ENCODE results near the gene CCL4. TPM values are rescaled to one million over a fixed set of nuclear protein-coding genes. Genes with fewer than 3 reads are reported as not detected.
A peak's percentile ranks its signal among the peaks of the same experiment; 100 is the strongest.

The CCL4 gene
- total RNA-seq, 1 donor from 2014 or later, result 0.40 TPM

DNA sequence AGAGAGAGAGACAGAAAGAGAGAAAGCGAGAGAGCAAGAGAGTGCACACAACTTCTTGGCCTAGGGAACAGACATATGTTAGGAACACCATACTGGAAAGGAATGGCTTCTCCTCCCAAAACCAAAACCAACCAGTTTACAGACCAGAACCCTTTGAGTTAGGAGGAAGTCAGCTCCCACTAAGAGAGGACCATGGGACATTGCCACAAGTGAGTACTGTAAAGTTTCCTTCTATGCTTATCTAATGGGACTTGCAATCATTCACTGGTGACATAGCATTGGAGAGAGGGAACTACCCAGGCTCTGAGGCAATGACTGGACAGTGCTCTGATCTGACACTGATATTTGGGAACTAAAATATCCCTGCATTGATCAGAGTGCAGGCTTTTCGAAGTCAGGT lies 40.4 kb downstream of the CCL4 start:
- no peak for DNase-seq (ENCODE audit: low read depth)
- H3K4me3 ChIP-seq (ENCODE audit: low read depth, low read length), result no peak overlapping the region
- TF ChIP-seq, protein P1, sequence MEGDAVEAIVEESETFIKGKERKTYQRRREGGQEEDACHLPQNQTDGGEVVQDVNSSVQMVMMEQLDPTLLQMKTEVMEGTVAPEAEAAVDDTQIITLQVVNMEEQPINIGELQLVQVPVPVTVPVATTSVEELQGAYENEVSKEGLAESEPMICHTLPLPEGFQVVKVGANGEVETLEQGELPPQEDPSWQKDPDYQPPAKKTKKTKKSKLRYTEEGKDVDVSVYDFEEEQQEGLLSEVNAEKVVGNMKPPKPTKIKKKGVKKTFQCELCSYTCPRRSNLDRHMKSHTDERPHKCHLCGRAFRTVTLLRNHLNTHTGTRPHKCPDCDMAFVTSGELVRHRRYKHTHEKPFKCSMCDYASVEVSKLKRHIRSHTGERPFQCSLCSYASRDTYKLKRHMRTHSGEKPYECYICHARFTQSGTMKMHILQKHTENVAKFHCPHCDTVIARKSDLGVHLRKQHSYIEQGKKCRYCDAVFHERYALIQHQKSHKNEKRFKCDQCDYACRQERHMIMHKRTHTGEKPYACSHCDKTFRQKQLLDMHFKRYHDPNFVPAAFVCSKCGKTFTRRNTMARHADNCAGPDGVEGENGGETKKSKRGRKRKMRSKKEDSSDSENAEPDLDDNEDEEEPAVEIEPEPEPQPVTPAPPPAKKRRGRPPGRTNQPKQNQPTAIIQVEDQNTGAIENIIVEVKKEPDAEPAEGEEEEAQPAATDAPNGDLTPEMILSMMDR (conservative IDR thresholded peaks at IDR 0.05; ENCODE audit: low read depth, low read length), result no peak

DNA sequence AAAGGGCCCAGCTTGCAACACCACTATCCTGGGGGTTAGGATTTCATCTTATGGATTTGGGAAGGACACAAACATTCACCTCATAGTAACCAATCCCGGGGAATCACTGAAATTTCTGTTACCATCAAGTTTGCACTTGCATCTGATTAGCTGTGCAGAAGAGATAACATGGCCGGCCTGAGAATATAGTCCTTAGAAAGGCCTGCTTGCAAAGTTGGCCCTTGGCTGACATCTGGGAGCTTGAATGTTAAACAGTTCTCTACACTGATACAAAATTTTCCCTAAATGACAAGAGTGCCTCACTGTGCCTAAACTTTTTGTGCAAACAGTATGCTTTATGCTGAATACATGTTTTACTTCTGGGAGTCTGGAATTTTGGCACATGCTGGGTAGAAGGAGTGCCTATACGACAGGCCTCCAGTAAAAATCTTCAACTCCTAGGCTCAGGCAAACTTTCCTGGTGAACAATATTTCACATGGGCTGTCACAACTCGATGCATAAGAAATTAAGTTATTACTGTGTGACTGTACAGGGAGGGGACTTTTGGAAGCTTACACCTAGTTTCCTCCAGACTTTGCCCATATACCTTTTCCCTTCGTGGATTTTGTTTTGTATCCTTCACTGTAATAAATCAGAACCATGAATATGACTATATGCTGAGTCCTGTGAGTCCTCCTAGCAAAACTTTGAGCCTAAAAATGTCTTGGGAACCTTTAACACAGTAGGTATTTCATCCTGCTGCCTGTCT lies 41.5 kb downstream of the CCL4 start:
- TF ChIP-seq, protein P1 (conservative IDR thresholded peaks at IDR 0.05; ENCODE audit: low read depth, low read length), result no peak
- no peak for DNase-seq (ENCODE audit: low read depth)
- no peak overlapping the region for H3K4me3 ChIP-seq (ENCODE audit: low read depth, low read length)

DNA sequence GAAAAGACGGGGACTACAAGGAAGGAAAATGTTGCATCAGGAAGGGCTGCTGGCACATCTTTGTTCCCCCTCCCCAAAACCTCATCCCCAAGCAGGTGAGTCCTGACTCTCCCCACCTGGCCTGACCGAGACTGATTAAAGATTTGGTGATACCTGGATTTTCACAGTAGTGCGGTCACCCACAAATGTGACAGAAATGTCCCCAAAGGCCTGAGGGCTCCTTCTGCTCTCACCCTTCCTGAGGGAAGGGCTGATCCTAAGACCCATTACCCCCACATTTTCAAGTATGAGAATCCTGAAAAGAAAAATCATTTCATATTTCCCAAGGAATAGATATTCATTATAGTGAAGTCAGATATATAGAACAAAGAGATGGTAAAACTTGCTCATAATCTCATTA lies 44.0 kb downstream of the CCL4 start:
- no peak overlapping the region for H3K4me3 ChIP-seq (ENCODE audit: low read depth, low read length)
- TF ChIP-seq, protein P1 (conservative IDR thresholded peaks at IDR 0.05; ENCODE audit: low read depth, low read length), result no peak
- no peak for DNase-seq (ENCODE audit: low read depth)

DNA sequence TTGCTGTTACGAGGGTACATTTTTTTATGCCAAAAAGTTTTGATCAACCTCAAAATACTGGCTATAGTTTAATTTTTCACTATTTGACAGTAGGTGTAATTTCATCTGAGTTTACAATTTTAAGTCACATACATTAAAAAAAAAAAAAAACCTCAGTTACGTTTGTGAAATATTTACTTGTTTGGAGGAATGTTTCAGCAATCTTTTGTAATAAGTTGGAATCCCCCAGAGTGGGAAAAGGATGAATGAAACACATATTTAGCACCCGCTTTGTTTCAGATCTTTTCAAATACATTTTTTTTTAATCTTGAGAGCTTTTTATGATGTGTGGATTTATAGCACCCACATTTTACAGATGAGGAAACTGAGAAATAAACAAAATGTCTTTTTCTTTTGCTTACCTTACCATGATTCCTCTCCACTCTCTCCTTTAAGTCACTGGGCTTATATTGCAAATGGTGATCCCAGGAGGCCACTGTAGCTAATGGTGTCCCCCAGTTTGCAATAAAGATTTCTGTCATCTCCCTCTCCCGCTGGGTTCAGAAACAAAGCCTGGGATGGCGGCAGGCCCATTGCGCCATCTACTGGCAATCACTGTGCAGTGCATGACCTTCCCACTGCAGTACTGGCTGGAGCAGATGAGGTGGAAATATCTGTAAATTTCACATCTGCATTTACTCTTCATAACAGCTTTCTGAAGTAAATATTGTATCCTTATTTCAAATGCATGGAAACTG lies 45.1 kb downstream of the CCL4 start:
- H3K4me3 ChIP-seq (ENCODE audit: low read depth, low read length), result no peak overlapping the region
- TF ChIP-seq, protein P1 (conservative IDR thresholded peaks at IDR 0.05; ENCODE audit: low read depth, low read length), result peak; percentile 100
- peak; percentile 16 for DNase-seq (ENCODE audit: low read depth)

DNA sequence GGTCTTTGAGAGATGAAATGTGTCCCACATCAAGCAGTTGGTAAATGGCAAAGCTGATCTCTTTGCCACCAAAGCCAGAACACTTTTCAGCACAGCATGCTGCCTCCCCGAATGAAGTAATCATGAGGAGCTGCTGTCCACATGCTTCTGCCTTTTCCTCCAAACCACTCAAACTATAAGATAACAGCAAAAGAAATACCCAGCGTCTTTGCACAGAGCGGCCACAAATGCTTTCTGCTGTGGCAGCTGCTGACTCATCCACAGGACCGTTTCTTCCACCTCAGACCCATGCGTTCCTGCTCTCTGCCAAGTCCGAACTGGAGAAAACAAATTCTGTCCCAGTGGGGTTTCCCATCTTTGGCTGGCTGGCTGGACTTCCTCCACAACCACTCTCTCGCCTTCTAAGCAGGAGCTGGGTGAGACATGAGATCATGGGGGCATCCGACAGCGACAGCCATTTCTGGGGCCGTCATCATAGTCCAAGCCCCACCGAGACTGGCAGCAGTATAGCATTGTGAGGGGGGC lies 45.7 kb downstream of the CCL4 start:
- DNase-seq (ENCODE audit: low read depth), result no peak
- TF ChIP-seq, protein P1 (conservative IDR thresholded peaks at IDR 0.05; ENCODE audit: low read depth, low read length), result no peak

DNA sequence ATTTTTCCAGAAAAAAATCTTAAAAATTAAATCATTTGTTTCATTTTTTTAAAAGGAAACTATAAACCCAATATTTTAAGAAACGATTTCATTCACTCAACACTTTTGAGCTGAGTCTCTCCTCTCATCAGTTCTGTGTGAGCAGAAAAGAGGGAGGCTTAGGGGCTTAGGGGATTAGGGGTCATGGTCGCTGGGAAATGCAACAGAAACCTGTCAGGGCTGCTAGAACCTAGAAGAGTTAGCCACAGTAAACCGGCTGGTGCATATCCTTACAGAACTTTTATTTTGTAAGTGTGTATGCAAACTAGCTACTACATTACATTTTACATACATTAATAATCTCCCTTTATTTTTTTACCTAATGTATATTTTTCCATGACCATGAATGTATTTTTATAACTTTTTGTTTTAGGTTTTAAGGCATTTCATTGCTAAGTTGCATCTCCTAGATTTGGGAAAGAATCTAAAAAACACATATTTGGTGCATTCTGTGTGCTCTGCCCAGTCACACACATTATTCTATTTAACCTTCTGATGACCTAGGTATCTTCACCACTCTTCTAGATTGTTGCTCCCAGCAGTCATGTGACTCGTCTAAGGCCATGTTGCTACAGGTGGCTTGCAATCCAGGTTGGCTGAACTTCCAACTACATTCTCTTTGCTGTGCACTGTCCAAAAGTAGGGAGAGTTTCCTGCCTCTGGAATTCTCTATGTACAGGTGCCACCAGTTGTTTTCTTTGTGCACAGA lies 48.4 kb downstream of the CCL4 start:
- no peak for DNase-seq (ENCODE audit: low read depth)

More for the DNA sequence above, 45.7 kb downstream of the CCL4 start:
- no peak overlapping the region for H3K4me3 ChIP-seq (ENCODE audit: low read depth, low read length)

More for the DNA sequence above, 48.4 kb downstream of the CCL4 start:
- no peak overlapping the region for H3K4me3 ChIP-seq (ENCODE audit: low read depth, low read length)
- TF ChIP-seq, protein P1 (conservative IDR thresholded peaks at IDR 0.05; ENCODE audit: low read depth, low read length), result no peak

Measured in epithelial cell of proximal tubule (primary cell).